Activated CD8-positive, alpha-beta T cell treated with anti-CD3 and anti-CD28 coated beads for 36 hours (primary cell): Measurements from ENCODE around the gene PKM. TPM values are rescaled to one million over a fixed set of nuclear protein-coding genes. Genes with fewer than 3 reads are reported as not detected.

ENCODE experiments used
- ATAC-seq: fragments of 200-7000 bp; cut with Tn5 transposase; one replicate; pipeline ENCODE4 v1.10.0; 2021; ENCODE audit warnings: mild to moderate bottlenecking, moderate library complexity
- CTCF ChIA-PET: fragments of 350-600 bp; sonication (Branson Sonifier 250); formaldehyde crosslinking; loops from one replicate; lab custom pipeline; 2021; ENCODE audit warnings: antibody characterized with exemption; lab: Charles Lee
- POLR2A ChIA-PET: fragments of 350-600 bp; sonication (Branson Sonifier 250); formaldehyde crosslinking; loops from one replicate; lab custom pipeline; 2021; ENCODE audit warnings: antibody characterized with exemption; lab: Charles Lee
- DNase-seq: peaks from one replicate; pipeline ENCODE4 v3.0.0-alpha.2; 2020
- H3K27ac Mint-ChIP-seq: one replicate; pipeline ENCODE4 v1.8.0; 2021; ENCODE audit warnings: mild to moderate bottlenecking, mixed read lengths
- H3K27me3 Mint-ChIP-seq: one replicate; pipeline ENCODE4 v1.8.0; 2021; ENCODE audit warnings: mixed read lengths
- H3K36me3 Mint-ChIP-seq: one replicate; pipeline ENCODE4 v1.8.0; 2021; ENCODE audit warnings: low read depth, mixed read lengths
- H3K4me1 Mint-ChIP-seq: one replicate; pipeline ENCODE4 v1.8.0; 2021; ENCODE audit warnings: low read depth, mixed read lengths
- H3K4me3 Mint-ChIP-seq: one replicate; pipeline ENCODE4 v1.8.0; 2021; ENCODE audit warnings: mild to moderate bottlenecking, moderate library complexity, mixed read lengths
- H3K9me3 Mint-ChIP-seq: one replicate; pipeline ENCODE4 v1.8.0; 2021; ENCODE audit warnings: mixed read lengths
- intact Hi-C: fragments of 100-400 bp; cut with micrococcal nuclease; formaldehyde crosslinking; loops from one replicate; pipeline ENCODE4 v1.10.0; 2022
- total RNA-seq, 2 experiments: library from RNA; stranded (reverse); gene quantifications; one replicate each; pipeline ENCODE4 v1.2.3, GENCODE V29; 2021
- TF ChIP-seq, protein P1 (sequence below): fragments of 200-600 bp; IDR thresholded peaks from one replicate; pipeline ENCODE4 v1.8.0; 2022; ENCODE audit warnings: antibody characterized with exemption, mild to moderate bottlenecking

PKM gene
- total RNA-seq, 2 experiments from 2014 or later, result 2,565 to 2,588 TPM

DNA sequence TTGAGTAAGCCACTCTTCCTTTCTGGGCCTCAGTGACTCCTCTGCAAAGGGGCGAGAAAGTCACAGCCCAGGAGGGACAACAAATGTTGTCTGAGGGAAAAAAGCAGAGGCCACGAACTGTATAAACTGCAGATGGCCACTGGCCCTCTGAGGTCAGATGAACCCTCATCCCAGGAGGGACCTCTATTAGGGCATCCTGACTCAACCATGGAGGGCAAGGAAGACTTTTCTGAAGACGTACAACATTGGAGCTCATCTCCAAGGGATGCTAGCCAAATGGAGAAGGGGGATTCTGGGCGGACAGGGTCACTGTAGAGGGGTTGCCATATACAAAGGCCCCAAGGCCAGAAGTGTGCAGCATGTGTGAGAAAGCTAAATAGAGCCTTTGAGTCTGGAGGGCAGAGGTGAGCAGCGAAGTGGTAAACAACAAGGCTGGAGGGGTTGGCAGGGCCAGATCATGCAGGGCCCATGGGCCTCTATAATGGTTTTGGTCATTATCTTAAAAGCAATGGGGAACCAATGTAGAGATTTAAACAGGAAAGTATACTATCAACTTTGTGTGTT, 50.1 kb downstream of the PKM start:
- ChIA-PET POLR2A (interaction anchor here (1.9 kb wide), 1 partner anchor 17 kb away, joined by 5 read pairs; the partner anchor contains the start of gene GRAMD2A), CTCF (no interaction called here)
- Mint-ChIP-seq H3K27ac (no peak overlapping the region), H3K4me1 (no peaks in the 10 kb centered on the region), H3K9me3 (no peaks in the 10 kb centered on the region), H3K36me3 (no peaks in the 10 kb centered on the region), H3K27me3 (peaks cover 25% of the 10 kb centered on the region), H3K4me3 (no peak overlapping the region)
- TF ChIP-seq, protein P1, sequence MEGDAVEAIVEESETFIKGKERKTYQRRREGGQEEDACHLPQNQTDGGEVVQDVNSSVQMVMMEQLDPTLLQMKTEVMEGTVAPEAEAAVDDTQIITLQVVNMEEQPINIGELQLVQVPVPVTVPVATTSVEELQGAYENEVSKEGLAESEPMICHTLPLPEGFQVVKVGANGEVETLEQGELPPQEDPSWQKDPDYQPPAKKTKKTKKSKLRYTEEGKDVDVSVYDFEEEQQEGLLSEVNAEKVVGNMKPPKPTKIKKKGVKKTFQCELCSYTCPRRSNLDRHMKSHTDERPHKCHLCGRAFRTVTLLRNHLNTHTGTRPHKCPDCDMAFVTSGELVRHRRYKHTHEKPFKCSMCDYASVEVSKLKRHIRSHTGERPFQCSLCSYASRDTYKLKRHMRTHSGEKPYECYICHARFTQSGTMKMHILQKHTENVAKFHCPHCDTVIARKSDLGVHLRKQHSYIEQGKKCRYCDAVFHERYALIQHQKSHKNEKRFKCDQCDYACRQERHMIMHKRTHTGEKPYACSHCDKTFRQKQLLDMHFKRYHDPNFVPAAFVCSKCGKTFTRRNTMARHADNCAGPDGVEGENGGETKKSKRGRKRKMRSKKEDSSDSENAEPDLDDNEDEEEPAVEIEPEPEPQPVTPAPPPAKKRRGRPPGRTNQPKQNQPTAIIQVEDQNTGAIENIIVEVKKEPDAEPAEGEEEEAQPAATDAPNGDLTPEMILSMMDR, result no peak
- intact Hi-C loops, result no loop called here
- ATAC-seq (no peak), DNase-seq (no peak)

DNA sequence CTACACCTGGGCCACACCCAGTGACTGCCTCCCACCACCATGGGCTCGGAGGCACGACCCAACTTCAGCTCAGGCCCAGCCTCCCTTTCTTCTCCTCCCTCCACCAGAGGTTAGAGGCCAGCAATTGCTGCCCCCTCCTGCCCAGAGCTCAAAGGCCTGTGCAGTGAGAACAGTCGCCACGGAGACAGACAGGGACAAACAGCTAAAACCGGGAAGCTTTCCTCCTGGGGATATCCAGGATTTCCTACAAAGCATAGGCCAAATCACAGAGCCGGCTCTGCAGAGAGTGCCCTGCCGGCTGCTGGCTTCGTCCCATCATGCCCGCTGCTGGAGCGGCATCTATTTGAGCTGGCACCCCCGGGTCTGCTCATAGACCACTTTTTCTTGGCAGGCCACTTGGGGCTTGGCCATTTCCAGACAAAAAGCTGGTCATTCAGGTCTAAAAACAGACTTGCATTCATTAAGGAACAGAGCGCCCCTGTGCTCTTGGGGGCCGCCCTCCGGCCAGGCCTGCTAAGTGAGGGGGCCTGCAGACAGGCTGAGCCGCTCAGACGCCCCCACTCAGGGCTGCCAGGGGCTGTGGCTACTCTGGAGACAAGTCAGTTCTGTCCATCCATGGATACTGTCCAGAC, 50.9 kb downstream of the PKM start:
- no peaks in the 10 kb centered on the region for H3K4me1 Mint-ChIP-seq
- POLR2A ChIA-PET, result interaction anchor here (0.5 kb wide), 1 partner anchor 401 kb away, joined by 4 read pairs; no protein-coding TSS in a partner anchor

DNA sequence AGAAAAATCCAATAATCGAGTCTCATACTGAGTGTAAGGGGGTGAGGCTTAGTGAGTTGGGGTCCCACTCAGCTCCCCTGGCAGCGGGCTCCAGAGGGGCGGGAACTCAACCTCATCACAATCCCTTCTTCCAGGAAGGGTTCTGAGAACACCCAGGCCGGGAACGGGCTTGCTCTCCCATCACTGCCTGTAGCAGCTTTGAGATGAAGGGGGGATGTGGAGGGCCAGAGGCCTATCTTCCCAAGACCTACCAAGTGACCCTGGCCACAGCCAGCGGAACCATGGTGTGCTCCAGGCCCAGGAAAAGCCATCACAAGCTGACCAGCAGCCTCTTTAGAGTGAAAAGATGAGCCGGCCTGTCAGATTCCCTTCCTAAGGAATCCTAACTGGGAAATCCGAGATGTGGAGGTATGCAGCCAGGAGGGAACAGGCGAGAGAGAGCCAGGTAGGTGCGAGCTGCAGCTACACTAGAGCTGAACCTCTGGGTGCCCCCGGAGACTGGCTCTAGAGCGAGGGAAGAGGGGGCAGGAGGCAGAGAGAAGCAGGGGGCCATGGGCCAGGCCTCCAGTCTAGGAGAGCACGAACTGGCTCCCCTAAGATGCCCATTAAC, 51.9 kb downstream of the PKM start:
- TF ChIP-seq, protein P1, result no peak
- ATAC-seq (no peak), DNase-seq (no peak)
- no peak overlapping the region for H3K27ac Mint-ChIP-seq
- POLR2A ChIA-PET, result interaction anchor here (0.5 kb wide), 1 partner anchor 400 kb away, joined by 4 read pairs; no protein-coding TSS in a partner anchor
- H3K27me3 Mint-ChIP-seq, result peaks cover 18% of the 10 kb centered on the region
- no peaks in the 10 kb centered on the region for H3K36me3 Mint-ChIP-seq
- H3K9me3 Mint-ChIP-seq, result no peaks in the 10 kb centered on the region
- no peaks in the 10 kb centered on the region for H3K4me1 Mint-ChIP-seq
- no peak overlapping the region for H3K4me3 Mint-ChIP-seq
- CTCF ChIA-PET, result no interaction called here
- intact Hi-C loops, result no loop called here

More for the DNA sequence above, 50.9 kb downstream of the PKM start:
- DNase-seq (no peak), ATAC-seq (no peak)
- Mint-ChIP-seq H3K36me3 (no peaks in the 10 kb centered on the region), H3K4me3 (no peak overlapping the region), H3K9me3 (no peaks in the 10 kb centered on the region), H3K27ac (no peak overlapping the region), H3K27me3 (peaks cover 21% of the 10 kb centered on the region)
- TF ChIP-seq, protein P1, result no peak
- CTCF ChIA-PET, result no interaction called here
- intact Hi-C loops, result no loop called here

DNA sequence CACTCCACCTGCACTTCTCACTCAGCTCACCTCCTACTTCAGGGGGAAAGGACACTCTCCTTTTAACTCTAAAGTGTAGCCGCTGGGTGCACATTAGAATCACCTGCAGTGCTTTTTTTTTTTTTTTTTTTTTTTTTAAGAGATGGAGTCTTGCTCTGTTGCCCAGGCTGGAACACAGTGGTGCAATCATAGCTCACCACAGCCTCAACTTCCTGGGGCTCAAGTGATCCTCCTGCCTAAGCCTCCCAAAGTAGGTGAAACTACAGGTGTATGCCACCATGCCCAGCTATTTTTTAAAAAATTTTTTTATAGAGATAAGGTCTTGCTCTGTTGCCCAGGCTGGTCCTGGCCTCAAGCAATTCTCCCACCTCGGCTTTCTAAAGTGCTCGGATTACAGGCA, 54.2 kb downstream of the PKM start:
- H3K36me3 Mint-ChIP-seq, result no peaks in the 10 kb centered on the region
- no peaks in the 10 kb centered on the region for H3K4me1 Mint-ChIP-seq
- no peak overlapping the region for H3K27ac Mint-ChIP-seq
- no peak overlapping the region for H3K4me3 Mint-ChIP-seq
- no peak for DNase-seq
- ChIA-PET POLR2A (interaction anchor here (0.6 to 0.8 kb wide), 2 partner anchors 56 to 62 kb away, joined by 3 read pairs; no protein-coding TSS in a partner anchor), CTCF (interaction anchor here (1.4 kb wide), 1 partner anchor 21 kb away, joined by 4 read pairs; no protein-coding TSS in a partner anchor)
- peaks cover 6% of the 10 kb centered on the region for H3K27me3 Mint-ChIP-seq
- TF ChIP-seq, protein P1, result no peak
- H3K9me3 Mint-ChIP-seq, result no peaks in the 10 kb centered on the region
- ATAC-seq, result no peak
- intact Hi-C loops, result no loop called here
